Epithelial cell of proximal tubule (primary cell): ENCODE measurements around the gene RAVER2. TPM values are rescaled to one million over a fixed set of nuclear protein-coding genes. Genes with fewer than 3 reads are reported as not detected.

Experiments
- DNase-seq: peaks from one replicate; pipeline ENCODE4 v3.0.0-alpha.2; 2011; ENCODE audit warnings: low read depth
- H3K4me3 ChIP-seq: 2 replicates; pipeline ENCODE4 v1.5.1; 2011; ENCODE audit warnings: low read depth, mild to moderate bottlenecking, low read length
- total RNA-seq: library from RNA; depleted of rRNA; stranded (reverse); fragments of >200 nt; gene quantifications from 2 replicates; pipeline ENCODE4 v1.2.3, GENCODE V29; 2015
- TF ChIP-seq, protein P1 (sequence below): conservative IDR thresholded peaks from 2 replicates; pipeline ENCODE4 v1.5.1; 2012; ENCODE audit warnings: low read depth, mild to moderate bottlenecking, low read length

The RAVER2 gene
- total RNA-seq, 1 donor from 2014 or later, result 6.9 TPM

GRCh38 chr1:64829411-64830029 lies 84.6 kb downstream of the RAVER2 start:
- H3K4me3 ChIP-seq, result no peak overlapping the region
- DNase-seq, result no peak
- TF ChIP-seq, protein P1, sequence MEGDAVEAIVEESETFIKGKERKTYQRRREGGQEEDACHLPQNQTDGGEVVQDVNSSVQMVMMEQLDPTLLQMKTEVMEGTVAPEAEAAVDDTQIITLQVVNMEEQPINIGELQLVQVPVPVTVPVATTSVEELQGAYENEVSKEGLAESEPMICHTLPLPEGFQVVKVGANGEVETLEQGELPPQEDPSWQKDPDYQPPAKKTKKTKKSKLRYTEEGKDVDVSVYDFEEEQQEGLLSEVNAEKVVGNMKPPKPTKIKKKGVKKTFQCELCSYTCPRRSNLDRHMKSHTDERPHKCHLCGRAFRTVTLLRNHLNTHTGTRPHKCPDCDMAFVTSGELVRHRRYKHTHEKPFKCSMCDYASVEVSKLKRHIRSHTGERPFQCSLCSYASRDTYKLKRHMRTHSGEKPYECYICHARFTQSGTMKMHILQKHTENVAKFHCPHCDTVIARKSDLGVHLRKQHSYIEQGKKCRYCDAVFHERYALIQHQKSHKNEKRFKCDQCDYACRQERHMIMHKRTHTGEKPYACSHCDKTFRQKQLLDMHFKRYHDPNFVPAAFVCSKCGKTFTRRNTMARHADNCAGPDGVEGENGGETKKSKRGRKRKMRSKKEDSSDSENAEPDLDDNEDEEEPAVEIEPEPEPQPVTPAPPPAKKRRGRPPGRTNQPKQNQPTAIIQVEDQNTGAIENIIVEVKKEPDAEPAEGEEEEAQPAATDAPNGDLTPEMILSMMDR, result no peak

DNA sequence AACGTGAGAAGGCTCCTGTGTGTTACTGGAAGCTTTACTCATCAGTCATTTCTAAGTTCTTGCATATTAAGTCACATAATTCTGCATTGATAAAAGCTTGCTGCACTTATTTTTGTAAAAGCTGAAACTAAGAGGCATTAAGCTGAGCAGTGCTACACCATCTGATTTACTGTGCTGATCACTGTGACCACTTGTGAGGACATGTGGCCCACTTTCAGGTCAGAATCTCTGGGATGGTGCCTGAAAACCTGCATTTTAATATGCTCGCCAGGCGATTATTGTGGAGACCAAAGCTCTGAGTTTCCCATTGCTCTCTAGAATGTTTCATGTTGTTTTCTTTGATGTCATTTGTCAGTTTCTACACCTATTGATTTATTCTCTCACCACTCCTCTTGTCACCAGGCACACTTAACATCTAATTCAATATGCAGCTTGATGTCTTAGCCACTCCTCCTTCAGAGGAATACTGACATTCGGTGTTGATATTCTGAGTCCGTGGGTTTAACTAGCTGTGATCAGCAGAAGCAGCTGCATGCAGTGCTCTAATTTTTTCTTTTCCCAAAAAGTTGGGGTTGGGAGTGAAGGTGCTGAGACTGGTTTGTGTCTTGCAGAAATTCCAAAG lies 85.3 kb downstream of the RAVER2 start:
- DNase-seq, result no peak
- TF ChIP-seq, protein P1, result no peak
- no peak overlapping the region for H3K4me3 ChIP-seq

DNA sequence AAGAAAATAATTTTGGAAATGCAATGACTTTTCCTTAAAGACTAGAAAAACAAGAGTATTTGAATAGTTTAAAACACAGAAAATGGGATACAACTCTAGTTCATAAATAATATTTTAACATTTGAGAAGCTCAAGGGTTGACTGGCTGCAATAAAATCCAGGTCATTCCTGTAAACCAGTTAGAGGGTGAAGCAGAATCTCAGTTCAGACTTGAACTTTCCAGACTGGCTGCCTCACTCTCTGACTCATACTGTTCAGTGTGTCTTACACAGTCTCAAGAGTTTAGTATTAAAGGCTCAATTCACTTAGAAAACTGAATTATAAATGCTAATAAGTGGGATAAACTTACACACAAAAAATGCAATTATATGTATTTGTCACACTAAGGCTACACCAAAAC lies 89.9 kb downstream of the RAVER2 start:
- peak; percentile 38 for DNase-seq
- H3K4me3 ChIP-seq, result no peak overlapping the region
- TF ChIP-seq, protein P1, result no peak

DNA sequence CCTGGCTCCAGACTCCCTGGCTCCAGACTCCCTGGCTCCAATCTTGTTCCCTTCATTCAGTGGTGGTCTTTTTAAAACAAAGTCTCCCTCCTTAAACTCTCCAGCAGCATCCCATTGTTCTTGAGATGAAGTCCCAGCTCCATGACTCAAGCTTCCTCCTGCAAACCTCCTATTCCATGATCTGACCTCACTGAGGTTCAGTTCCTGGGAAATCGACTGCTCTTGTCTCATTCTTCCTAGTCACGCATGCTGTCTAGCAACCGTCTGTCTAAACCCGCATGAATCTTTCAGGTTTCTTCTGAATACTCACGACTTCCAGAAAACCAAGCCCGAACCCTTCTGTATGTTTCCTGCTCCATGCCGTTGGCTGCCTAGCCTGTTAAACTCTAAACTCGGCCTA lies 91.9 kb downstream of the RAVER2 start:
- no peak overlapping the region for H3K4me3 ChIP-seq
- DNase-seq, result no peak
- TF ChIP-seq, protein P1, result no peak

GRCh38 chr1:64838486-64838885 lies 93.6 kb downstream of the RAVER2 start:
- H3K4me3 ChIP-seq, result no peak overlapping the region
- no peak for DNase-seq
- TF ChIP-seq, protein P1, result no peak

GRCh38 chr1:64839261-64839660 lies 94.4 kb downstream of the RAVER2 start:
- TF ChIP-seq, protein P1, result no peak
- no peak overlapping the region for H3K4me3 ChIP-seq
- DNase-seq, result no peak

DNA sequence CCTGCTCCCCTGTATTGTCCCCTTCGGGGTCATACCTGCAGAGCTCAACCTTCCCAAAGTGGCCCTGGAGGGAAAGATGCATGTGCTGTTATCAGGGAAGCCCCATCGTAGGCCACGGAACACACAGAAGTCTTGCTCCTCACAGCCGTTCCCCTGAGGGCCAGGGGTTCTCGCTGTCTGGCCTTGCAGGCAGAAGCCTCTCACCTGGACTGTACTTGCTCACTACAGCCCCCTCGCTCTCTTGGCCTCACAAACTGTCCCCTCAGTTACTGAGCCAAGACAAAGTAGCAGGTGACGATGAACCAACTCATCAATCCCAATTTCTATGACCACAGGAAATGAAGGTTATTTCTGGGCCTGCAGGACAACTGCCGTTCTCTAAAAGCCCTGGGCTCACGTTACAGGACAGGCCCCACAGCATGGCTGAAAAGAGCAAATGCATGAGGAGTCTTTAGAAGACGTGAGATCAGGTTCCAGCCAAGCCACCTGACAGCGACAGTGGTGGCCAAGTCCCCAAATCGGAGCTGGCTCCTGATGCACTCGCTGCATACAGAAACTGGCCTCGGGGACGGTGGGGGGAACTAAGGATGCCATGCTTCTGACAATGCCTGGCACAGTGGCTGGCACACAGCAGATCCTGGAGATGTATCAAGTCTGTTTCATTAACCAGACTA lies 95.0 kb downstream of the RAVER2 start:
- H3K4me3 ChIP-seq, result no peak overlapping the region
- TF ChIP-seq, protein P1, result no peak
- no peak for DNase-seq
